Stimulated activated CD4-positive, alpha-beta T cell treated with anti-CD3 and anti-CD28 coated beads, Interleukin-12 subunit alpha, Interleukin-12 subunit beta, amount 100 ng/mL, for 48 hours (primary cell): ENCODE data around the gene ZFHX3.

Experiments used
- DNase-seq, 3 donors: peaks; one replicate each; pipeline ENCODE4 v3.0.0-alpha.2; 2020; ENCODE audit warnings: low read depth in 2 of 3, low spot score in 1 of 3

ZFHX3 gene

DNA sequence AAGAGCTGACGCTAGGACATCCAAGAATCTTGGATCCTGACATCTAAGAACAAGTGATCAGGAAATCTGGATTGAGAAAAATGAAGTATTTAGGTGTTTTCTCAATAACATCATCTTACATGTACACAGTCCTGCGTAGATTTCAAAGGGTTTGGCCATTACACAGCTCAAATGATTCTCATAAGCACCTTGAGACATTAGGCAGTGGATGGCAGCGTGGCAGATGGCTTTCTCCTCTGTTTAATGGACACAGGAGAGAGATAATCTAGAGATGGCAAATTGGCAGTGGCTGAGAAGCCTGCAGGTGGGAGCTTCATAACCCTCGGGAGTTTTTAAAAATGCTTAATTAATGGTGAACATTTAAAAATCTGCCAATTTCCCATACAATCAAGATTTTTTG, 137.5 kb downstream of the ZFHX3 start:
- DNase-seq, result no peak

DNA sequence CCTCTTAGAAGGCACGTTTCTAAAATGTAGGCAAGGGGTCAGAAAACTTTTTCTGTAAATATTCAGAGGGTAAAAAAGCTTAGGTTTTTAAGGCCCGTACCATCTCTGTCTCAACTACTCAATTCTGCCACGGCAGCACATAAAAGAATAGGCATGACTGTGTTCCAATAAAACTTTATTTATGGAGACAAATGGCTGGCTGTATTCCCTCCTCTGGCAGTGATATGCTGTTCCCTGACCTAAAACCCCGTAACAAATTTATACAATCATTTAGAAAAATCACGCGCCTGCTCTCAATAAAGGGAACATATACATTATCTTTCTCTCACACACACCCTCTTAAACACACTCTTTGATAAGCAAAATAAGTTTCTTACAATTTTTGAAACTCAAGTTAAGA, 138.7 kb downstream of the ZFHX3 start:
- no peak for DNase-seq

DNA sequence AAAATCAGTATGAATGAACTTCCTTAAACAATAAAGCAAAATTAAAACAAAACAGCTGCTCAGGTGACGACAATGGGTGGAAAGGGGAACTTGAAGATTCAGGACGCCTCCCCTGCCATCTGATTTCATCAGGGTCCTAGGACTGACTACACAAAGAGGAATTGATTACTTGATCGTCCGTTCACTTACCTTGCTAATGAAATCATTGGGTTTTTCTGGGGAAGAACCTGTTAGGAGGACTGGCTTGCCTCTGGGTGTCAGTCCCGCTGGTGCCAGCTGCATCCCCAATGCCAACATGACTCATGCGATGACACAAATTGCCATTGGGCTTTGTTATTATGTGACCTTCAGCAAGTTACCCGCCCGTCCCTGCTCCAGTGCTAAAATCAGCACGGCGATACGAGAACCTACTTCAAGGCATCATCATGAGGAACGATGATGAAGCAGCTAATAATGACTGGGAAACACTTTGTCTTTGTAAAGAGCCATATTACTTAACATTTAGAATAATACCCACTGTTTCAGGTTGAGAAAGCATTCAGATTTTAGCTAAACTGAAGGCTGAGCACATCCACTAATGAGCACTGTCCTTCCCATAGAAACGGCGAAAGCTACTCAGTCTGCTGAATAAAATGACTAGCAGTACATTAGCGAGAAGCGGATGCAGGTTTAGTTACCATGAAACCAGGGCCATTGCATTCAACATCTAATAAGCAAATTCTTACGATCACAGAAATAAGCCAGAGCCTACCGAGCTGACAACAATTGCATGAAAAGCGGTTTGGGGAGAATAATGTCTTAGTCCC, 139.4 kb downstream of the ZFHX3 start:
- DNase-seq, result no peak

DNA sequence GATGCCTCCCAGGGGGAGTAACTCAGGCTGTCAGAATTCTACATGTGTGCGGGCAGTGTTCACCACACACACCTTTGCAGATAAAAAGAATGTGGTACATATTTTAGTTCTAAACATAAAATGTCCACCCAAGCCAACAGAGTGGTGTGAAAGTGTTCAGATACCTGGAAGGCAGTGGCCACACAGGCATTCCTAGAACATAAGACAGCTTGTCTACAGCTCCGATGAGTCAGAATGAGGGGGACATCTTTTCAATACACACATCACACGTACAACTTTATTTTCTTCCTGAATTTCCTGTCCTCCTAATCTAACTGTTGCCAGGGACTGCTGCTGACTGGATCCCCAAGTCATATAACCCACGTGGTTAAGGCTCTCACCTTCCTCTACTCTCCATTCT, 142.3 kb downstream of the ZFHX3 start:
- no peak for DNase-seq

DNA sequence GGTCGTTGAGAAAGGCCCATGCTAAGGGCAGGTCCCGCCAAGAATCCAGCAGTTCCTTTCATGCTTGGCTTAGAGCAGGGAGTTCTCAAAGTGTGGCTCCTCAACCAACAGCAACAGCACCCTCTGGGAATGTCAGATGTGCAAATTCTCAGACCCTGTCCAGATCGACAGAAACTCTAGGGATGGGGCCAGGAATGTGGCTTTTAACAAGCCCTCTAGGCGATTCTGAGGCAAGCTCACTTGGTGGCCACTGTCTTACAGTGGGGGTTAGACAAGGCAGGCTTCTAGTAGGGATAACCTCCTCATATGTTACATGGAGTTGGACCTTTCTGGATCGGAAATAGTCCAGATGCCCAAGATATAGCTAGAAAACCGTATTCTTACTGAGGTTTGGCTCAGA, 144.8 kb downstream of the ZFHX3 start:
- no peak for DNase-seq

DNA sequence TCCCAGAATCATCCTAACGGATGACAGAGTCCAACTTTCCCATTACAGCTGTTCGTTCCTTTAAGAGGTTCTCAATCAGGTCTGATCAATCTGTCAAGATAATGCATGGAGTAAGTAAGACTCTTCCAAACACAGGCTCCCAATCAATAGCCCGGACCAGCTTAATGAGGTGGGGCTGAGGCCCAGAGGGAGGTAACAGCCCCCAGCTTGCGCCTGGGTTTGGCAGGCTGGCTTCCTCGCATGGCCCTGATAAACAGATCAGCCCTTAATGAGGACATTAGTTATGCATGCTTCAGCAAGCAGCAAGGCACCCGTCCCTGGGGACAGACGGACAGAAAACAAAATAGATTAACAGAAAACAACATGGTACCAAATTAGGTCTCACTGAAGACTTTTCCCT, 145.7 kb downstream of the ZFHX3 start:
- no peak for DNase-seq

DNA sequence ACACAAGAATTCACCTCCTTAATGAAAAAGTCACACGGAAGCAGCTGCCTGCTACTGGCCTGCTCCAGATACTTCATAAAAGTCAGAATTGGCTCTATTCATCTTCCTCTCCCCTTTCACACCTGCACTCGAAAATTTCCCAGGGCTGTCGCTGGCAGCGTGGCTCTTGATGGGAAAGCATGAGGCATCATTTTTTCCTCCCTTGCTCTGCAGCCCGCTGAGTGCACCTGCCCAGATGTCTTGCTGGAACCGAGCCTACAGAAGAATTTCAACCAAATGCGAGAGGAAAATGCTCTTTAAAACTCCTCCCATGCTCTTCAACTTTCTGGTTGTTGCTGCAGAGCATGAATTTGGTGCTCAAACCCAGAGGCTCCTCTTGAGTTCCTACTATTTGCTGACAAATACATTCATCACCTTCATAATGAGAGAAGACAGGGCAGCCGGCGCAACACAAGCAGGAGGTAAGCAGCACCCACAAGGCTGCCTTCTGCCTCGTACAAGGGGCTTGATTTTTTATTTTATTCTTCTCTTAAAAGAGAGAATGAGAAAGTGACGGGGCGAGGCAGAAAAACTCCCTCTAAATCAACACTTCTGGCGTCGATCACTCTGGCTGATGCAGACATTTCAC, 146.8 kb downstream of the ZFHX3 start:
- DNase-seq, result no peak

DNA sequence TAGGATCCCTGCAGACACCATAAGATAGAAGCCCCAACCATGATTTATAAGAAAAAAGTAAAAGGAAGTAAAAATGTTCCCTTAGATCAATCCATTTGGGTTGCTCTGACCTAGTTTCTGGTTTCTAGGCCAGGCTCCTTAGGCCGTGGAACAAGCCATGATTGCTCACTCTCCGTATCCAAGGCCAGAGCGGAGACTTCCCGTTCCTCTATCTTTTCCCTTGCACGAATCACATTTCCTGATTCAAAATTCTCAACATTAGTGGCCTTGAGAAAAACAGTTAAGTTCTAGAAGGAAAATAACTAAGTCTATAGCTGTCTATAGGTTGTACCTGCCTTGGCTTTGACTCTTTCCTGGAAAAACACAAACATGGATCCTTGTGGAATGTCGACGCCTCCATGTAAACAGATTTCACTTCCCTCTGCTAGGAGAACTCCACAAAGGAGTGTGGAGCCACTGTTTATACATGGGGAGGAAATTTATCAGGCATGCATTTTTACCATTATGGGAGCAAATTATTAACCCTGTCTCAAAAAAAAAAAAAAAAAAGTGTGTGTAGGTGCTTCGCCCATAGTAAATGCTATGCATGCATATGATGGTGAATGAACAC, 149.6 kb downstream of the ZFHX3 start:
- no peak for DNase-seq

DNA sequence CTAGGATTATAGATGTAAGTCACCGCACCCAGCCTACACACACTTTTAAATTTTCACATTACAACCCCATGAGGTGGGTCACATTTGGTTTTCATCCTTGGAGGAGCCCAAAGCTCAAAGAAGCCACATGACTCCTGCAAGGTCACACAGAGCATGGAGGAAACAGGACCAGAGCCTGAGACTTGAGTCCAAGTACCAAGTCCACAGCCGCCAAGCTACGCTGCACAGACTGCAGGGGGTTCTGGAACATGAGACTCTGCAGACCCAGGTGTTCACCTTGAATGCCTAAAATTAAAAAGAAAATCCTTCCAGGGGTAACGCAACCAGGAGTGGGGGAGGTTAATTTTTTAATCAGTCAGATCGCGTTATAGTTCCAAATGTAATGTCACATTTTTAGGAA, 150.2 kb downstream of the ZFHX3 start:
- no peak for DNase-seq

DNA sequence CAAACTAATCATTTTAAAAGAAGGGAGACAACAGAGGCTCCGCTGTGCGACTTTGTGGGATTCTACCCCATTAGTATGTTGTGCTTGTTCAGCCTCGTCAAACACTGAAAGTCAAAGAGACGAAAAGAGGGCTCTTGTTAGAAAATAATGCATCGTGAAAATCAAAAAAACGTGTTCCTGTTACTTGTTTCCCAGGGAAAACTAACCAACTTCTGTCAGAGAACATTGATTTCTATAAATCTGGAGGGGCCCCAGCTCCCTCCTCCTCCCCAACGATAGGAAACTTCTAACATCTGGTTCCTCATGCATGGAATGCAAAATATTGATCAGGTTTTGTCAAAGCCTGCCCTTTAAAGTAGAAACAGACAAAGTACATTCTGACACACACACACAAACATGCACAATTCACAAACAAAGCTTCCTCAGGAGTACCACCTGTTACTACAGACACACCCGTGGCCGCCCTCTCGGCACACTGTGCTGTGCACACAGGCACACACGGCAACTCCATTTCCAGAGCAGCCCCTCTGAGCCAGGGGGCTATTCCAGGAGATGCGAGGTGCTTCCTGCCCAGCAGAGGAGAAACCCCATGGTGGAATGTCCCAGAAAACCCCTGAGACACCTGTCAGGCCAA, 151.3 kb downstream of the ZFHX3 start:
- no peak for DNase-seq

DNA sequence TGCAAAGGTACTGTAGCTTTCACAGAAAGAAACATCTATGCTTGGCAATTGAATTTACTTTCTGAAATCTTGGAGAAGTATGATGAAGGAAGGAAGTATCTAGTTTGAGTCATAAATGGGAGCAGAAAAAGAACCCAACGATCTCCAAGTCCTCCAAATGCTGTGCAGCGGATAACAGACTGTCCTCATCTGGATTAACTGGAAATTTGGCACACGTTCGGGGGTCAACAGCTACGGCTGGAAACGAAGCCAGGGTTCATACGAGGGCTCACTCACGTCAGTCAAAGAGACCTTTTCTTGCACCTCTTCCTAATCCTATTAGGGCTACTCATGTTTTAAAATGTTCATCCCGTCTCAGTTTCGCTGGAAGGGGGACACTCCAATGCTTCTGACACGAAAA, 152.0 kb downstream of the ZFHX3 start:
- no peak for DNase-seq

DNA sequence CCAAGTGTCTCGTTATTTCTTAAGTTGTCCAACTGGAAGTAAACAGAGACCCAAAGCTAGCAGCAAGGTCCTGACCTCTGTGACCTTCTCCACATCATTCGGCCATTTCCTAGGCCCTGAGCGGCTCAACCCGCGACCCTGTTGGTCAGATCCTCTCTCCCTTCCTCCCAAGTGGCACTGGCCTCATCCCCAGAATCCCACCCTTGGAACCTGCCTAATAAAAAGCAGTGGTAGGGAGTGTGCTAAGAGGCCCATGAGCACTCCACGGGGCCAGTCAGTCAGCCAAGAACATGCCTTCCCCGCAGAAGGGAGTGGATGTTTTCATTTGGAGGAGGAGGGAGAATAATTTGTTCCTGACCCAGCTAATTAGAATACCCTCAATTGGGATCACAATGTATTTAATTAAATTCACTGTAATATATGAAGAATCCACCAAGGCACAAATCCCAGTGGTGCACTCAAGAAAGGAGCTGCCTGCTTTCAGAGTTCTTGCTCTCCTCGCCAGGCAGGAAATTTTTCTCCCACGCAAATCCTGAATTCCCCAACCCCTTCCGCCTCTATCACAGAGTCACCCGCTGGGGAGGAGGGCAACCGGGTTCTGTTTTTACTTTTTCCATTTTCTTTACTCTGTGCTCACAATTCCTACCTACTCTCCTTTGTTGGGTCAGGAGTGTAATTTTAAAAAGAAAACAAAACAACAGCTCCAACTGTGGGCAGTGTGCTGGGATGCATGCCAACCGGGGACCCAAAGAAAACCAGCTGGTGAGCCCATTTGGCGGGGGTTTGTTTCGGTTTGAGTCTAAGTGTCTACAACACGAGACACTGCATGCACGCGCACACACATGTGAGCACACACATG, 153.4 kb downstream of the ZFHX3 start:
- DNase-seq, result no peak

DNA sequence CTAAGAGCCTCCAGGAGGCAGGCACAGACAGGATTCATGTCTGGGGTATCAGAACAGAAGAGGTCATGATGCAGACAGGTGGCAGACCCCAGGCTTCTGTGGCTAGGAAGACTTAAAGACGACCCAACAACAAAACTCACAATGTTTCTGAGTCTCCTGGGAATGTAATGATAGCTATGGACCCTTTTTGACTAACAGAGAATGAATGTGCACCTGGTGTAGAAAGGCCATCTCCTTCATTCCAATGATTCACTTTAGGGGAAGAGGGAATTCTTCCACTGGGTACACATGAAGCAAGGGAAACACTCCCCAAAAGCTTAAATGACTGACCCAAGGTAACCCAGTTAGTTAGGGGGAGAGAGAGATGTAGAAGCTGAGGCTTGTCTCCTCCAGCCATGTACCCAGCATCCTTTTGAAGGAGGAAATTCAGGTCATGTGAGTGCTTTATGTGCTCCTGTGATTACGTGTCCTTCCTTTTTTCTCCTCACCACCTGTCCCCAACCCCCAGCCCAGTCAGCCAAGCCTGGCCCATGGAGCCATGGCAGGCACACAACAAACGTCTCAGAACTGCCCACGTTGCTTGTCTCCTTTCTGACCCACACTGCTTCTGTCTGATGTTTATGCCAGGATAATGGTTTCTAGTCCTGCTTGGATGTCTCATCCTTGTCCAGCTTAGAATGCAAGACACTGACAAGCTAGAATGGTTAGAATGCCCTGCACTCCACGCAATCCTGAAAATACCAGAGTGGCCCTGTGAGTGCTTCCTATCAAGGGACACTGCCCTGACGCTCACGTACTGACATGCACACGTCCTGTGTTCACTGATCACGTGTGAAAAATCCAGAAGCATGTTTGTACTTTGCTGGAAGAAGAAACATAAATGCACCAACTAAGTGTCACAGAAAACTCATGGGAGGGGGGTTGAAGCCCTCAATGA, 156.4 kb downstream of the ZFHX3 start:
- no peak for DNase-seq

DNA sequence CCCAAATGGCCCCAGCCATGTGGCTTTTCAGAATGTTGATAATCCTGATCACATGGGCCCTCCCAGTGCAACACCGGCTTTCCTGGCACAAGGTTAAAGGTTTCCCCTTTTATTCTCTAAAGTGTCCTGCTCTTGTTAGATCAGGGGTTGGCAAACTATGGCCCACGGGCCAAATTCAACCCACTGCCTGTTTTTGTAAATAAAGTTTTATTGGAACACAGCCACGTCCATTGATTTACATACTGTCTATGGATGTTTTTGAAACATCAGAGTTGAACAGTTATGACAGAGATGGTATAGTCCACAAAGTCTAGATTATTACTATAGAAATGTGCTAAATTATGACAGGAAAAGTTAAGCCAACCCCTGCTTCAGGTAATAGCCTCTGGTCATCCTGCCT, 157.3 kb downstream of the ZFHX3 start:
- no peak for DNase-seq

DNA sequence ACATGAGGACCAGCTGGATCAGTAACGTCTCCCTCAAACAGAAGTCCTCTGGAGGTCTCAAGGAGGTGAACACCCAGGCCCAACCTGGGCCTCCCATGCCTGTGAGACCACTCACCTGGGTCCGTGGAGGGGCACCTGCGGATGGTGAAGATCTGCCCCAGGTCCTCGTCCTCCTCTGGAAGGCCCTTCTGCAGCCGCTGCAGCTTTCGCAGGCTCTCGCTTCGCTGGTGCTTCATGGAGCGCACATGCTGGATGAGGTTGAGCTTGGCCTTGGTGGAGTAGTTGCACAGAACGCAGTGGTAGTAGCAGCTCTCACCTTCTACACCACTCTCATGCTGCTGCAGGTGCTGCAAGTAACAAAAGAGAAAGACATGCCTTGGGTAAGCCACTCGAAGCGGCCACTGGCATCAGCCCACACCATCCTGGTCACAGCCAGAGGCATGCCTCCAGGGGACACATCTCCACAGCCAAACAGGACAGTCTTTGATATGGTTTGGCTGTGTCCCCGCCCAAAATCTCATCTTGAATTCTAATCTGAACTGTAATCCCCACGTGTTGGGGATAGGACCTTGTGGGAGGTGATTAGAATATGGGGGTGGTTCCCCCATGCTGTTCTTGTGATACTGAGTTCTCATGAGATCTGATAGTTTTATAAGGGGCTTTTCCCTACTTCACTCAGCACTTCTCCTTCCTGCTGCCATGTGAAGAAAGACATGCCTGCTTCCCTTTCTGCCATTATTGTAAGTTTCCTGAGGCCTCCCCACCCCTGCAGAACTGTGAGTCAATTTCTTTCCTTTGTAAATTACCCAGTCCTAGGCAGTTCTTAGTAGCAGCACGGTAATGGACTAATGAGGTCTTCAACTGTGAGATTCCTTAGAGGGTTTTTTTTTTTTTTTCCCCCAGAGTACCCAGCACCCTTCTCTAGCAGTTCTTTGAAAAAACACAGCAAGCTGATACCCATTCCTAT, 158.0 kb downstream of the ZFHX3 start:
- no peak for DNase-seq

DNA sequence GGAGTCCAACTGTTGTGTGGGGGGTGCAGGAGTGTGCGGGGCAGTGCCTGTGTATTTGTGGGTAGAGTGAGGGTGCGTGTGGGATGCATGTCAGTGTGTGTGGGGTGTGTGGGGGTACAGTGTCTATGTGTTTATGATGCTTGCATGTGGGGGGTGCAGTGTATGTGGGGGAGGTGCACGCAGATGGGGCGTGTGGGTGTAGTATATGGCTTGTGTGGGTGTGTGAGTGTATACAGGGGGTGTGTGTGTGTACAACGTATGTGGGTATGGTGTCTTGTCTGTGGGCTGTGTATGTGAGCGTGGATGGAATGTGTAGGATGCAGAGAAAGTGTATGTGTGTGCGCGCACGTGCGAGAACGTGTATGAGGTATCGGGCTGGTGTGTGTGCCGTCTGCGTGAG, 160.4 kb downstream of the ZFHX3 start:
- DNase-seq, result no peak

DNA sequence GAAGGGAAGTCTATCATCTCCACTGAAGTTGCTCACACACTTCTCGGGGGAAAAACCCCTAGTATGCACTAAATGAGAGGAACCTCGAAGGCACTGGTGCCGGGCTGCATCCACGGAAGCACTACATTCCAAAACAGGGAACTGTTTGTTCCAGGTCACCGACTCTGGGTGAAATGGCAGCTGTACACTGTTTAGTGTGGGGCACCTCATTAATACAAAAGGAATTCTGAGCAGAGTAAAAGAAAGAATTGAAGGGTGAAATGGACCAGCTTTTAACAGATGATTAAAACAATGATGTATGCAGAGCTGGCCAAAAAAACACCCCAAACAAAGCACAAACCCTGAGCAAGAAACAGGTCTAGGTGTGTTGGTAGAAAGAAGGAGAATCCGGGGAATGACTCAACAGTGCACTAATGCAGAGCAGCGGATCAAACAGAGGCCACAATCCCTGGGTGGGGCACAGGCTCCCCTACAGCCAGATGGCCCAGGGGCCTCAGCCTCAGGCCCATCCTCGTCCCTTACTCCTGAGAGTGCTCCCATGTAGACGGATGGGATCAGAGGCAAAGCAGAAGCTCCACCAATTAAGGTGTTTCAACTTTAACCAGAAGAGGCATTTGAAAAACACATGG, 161.5 kb downstream of the ZFHX3 start:
- no peak for DNase-seq

DNA sequence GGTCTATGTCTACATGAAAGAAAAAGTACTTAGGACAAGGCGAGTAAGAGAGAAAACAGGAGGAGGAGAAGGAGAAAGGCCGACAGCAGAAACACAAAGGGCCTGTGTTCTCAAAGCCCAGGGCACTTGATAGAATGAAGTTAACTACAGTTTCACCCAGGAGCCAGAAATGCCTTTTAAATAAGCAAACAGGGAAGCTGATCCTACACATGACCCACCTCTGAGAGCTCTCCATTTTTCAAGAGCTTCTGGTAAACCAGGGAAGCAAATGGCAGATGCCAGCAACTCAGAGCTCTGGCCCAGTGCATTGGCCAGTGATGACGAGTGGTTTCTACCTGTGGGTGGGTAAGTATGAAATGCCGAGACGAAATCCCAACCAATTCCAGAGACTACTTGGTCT, 163.4 kb downstream of the ZFHX3 start:
- no peak for DNase-seq
